Fibroblast of skin of left biceps (primary cell): ENCODE measurements around the gene FUOM.

ENCODE experiments used
- DNase-seq, 2 experiments: peaks; one replicate each; pipeline ENCODE4 v3.0.0-alpha.2; 2013; ENCODE audit warnings: low read depth in 2 of 2

Gene FUOM

GRCh38 chr10:133351408-133352318 lies 6.2 kb downstream of the FUOM start:
- DNase-seq, result no peak

GRCh38 chr10:133350950-133351329 lies 6.9 kb downstream of the FUOM start:
- DNase-seq, result no peak

GRCh38 chr10:133350283-133350949 lies 7.4 kb downstream of the FUOM start:
- DNase-seq, result no peak

GRCh38 chr10:133349577-133350011 lies 8.2 kb downstream of the FUOM start:
- no peak for DNase-seq

- no peak for DNase-seq
Observed at GRCh38 chr10:133349160-133349568, 8.7 kb downstream of the FUOM start.

GRCh38 chr10:133347710-133348517 lies 9.9 kb downstream of the FUOM start:
- DNase-seq, result no peak

GRCh38 chr10:133346413-133346812 lies 11.4 kb downstream of the FUOM start:
- DNase-seq, result no peak

- DNase-seq, result no peak
Observed at GRCh38 chr10:133344236-133344635, 13.6 kb downstream of the FUOM start.

GRCh38 chr10:133343558-133343957 lies 14.3 kb downstream of the FUOM start:
- DNase-seq, result no peak

- DNase-seq, result no peak
Observed at GRCh38 chr10:133342942-133343341, 14.9 kb downstream of the FUOM start.

GRCh38 chr10:133341983-133342382 lies 15.8 kb downstream of the FUOM start:
- DNase-seq, result no peak

GRCh38 chr10:133339708-133340380 lies 18.0 kb downstream of the FUOM start:
- DNase-seq, result no peak

GRCh38 chr10:133338080-133339071 lies 19.4 kb downstream of the FUOM start:
- no peak for DNase-seq

- no peak for DNase-seq
Observed at GRCh38 chr10:133337370-133337725, 20.5 kb downstream of the FUOM start.

GRCh38 chr10:133336577-133337369 lies 21.0 kb downstream of the FUOM start, which contains the start of gene CALY:
TSS of gene CALY (minus strand) at chr10:133336896. CDS start at chr10:133328989, 7,907 bp downstream.
- no peak for DNase-seq

- DNase-seq, result no peak
Observed at GRCh38 chr10:133336118-133336576, 21.7 kb downstream of the FUOM start.

GRCh38 chr10:133335246-133336117 lies 22.3 kb downstream of the FUOM start:
- DNase-seq, result no peak

- no peak for DNase-seq
Observed at GRCh38 chr10:133334503-133335245, 23.1 kb downstream of the FUOM start.
